KG1 (cell line): ENCODE results near the gene WDR20.
"Not testable (repeated sequence)": the region's sequence is repeated elsewhere in the genome, so short reads cannot be mapped to it uniquely, and the experiment has no call there.

Experiments used
- DNase-seq: peaks from one replicate; lab custom pipeline; 2025; lab: John Stamatoyannopoulos, UW

Gene WDR20

DNA sequence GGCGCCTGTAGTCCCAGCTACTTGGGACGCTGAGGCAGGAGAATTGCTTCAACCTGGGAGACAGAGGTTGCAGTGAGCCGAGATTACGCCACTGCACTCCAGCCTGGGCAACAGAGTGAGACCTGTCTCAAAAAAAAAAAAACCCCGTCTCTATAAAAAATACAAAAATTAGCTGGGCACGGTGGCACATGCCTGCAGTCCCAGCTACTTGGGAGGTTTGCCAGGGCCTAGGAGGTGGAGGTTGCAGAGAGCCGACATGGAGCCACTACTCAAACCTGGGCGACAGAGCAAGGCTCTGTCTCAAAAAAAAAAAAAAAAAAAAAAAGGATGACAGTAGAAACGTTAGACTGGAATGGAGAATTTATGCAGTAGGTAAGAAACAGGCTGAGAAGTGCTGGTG is 5.7 kb upstream of the WDR20 start:
- DNase-seq = not testable (repeated sequence)

GRCh38 chr14:102134719-102135118 is 5.0 kb upstream of the WDR20 start:
- not testable (repeated sequence) for DNase-seq

GRCh38 chr14:102135456-102135855 is 4.2 kb upstream of the WDR20 start:
- not testable (repeated sequence) for DNase-seq

DNA sequence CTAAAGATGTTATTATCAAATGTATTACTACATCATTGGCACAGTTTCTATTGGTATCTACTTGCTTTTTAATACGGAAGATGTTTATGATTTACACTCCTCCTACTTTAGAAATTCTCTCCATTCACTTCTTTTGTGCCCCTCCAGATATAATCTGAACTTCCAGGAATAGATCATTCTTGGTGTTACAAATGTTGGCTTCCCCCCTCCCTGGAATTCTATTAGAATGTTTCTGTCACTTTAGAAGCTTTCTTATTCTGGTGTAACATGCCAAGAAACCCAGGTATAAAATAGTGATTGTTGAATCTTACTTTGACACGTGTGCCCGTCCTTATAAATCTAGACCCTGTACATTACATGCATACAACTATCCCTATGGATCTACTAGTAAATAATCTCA is 1.2 kb upstream of the WDR20 start:
- DNase-seq = no peak

GRCh38 chr14:102138961-102139285 is 774 bp upstream of the WDR20 start:
- no peak for DNase-seq

DNA sequence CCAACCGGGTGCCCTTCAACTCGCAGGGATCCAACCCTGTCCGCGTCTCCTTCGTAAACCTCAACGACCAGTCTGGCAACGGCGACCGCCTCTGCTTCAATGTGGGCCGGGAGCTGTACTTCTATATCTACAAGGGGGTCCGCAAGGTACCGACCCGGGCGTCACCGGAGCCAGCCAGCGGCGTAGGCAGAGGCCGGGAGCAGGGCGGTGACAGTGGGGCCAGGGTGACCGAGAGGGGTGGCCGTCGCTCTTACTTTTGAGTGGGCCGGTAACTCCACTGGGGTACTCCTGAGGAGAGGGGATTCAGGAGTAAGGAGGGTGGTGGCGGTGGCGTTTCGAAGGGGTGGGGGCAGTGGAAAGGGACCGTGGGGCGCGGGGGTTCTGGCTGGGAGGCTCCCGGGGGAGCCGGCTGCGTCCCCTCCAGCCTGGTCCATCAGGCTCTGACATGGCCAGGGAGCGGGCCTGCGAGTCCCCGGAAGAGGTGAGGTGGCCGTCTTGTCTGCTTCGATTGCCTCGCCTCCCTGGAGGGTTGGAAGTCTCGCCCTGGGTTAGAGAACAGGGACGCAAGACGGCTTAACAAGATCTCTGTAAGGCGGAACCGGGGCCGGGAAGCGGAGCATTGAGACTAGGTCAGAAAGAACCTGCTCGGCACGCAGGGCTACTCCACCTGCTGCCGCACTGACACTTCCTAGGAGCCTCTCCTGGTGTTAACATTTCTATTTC is 491 bp downstream of the WDR20 start:
- no peak for DNase-seq

DNA sequence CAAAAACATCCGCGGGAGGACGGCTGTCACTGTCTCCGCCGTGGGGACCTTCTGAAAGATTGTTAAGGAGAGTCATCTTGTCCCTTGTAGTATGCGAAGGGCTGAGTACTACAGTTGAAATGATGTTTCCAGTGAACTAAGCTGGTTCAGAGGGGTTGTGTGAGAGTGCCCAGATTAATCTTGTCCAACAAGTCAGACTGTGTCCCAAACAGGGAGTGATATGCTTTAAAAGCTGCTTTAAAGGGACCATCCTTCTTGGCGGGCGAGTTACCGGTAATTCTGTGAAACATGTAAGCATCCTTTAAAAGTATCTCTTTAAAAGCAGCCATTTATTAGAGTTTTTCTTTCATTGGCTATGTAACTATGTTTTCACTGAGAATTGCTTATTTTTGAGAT is 1.1 kb downstream of the WDR20 start:
- DNase-seq = no peak

DNA sequence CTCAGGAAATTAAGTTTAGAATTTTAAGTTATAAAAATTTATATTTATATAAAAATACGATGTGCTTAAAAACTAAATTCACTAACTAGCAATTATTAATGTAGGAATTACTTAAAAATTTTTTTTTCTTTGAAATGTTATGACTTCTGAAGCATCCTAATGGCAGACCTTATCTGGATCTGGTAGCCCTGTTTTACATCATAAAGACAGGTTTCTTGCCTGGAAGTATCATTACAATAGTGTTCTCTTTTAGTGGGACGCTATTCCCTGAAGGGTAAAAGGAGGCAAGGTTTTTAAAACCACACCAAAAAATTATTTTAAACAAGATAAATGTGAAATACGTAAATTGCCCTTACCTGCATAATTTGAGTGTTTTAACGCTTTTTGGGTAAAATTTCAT is 2.1 kb downstream of the WDR20 start:
- DNase-seq = no peak

DNA sequence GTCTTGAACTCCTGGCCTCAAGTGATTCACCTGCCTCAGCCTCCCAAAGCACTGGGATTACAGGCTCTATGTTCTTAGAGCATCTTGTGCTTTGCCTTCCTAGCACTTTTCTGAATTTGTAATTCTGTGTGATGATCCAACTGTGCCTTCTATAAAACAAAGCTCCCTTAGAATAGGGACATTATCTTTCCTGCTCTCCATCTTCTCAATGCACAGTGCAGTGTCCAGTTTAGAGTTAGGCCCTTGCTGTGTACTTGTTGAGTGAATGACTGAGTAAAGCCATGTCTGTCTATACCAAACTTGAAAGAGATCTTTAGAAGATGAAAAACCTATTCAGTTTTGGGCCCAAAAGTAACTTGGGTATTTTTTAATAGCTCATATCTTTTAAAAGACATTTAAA is 5.2 kb downstream of the WDR20 start:
- no peak for DNase-seq

GRCh38 chr14:102145395-102145794 is 5.7 kb downstream of the WDR20 start:
- DNase-seq = no peak

GRCh38 chr14:102146423-102146822 is 6.7 kb downstream of the WDR20 start:
- no peak for DNase-seq

DNA sequence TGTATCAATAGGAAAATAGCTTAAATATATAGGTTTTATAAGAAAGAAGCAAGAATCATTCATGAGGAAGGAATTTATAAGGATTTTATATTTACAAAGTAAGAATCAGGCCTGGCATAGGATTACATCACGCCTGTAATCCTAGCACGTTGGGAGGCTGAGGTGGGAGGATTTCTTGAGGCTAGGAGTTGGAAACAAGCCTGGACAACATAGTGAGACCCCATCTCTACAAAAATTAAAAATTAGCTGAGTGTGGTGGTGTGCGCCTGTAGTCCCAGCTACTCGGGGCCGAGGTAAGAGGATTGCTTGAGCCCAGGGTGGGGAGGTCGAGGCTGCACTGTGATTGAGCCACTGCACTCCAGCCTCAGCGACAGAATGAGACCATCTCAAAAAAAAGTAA is 10.4 kb downstream of the WDR20 start:
- no peak for DNase-seq

- no peak for DNase-seq
Observed at GRCh38 chr14:102150744-102151143, 11.0 kb downstream of the WDR20 start.

- DNase-seq = not testable (repeated sequence)
Observed at GRCh38 chr14:102151411-102151810, 11.7 kb downstream of the WDR20 start.

- no peak for DNase-seq
Observed at GRCh38 chr14:102154121-102154520, 14.4 kb downstream of the WDR20 start.

- no peak for DNase-seq
Observed at GRCh38 chr14:102154821-102155549, 15.3 kb downstream of the WDR20 start.

DNA sequence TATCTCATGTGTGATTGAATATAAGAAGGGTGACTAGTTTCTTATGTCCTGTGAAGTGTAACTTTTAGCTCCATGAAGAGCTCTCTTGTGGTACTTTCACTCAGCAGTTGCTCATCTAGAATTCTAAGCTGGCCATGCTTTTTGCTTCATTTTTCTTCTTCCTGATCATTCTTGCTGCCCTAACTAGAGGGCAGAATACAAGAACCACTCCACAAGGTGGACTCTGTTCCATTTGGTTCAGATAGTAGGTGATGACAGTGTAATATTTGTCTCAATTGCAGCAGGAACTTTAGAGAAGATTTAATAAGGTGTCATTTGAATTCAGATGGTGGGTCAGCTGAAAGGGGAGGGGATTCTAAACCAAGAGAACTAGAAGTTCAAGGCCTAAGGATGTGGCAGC is 17.6 kb downstream of the WDR20 start:
- DNase-seq = no peak

DNA sequence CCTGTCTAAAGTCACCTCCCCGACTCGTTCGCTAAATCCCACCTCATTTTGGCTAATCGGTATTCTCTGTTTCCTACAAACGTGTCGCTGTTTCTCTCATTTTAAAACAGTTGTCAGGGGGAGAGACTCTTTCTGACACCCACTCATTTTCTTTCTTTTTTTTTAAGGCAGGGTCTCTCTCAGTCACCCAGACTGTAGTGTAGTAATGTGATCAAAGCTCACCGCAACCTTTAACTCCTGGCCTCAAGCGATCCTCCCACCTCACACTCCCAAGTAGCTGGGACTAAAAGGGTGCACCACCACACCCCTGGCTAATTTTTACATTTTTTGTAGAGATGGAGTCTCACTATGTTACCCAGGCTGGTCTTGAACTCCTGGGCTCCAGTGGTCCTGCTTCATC is 19.1 kb downstream of the WDR20 start:
- no peak for DNase-seq

DNA sequence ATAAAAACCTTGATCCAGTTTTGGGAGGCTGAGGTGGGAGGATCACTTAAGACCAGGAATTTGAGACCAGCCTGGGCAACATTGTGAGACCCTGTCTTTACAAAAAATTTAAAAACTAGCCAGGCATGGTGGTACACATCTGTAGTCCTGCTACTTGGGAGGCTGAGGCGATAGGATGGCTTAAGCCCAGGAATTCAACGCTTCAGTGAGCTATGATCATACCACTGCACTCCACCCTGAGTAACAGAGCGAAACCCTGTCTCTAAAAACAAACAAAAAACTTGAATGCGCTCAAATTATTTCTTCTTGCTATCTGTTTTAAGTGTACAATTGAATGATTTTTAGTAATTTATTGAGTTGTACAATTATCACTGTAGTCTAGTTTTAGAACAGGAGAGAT is 20.1 kb downstream of the WDR20 start:
- DNase-seq = no peak

GRCh38 chr14:102162487-102162886 is 22.8 kb downstream of the WDR20 start:
- DNase-seq = no peak

DNA sequence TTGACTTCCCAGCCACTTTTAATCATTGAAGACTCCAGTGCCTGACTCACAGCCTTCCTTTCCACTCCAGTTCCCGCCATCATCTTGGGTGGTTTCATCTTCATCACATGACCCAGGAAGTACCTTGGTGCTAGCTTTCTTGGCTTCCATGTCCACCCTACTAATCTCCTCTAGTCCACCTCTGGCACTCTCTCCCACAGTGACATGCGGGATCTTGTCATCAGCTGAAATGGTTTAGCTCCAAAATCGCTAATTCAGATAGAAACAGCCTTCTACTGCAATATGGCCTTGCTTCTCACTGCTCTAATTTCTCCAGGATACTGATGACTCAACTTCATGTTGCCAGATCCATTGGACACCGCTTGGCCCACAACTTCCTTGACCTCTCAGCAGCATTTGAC is 24.5 kb downstream of the WDR20 start:
- no peak for DNase-seq

GRCh38 chr14:102164965-102165364 is 25.3 kb downstream of the WDR20 start:
- DNase-seq = no peak

DNA sequence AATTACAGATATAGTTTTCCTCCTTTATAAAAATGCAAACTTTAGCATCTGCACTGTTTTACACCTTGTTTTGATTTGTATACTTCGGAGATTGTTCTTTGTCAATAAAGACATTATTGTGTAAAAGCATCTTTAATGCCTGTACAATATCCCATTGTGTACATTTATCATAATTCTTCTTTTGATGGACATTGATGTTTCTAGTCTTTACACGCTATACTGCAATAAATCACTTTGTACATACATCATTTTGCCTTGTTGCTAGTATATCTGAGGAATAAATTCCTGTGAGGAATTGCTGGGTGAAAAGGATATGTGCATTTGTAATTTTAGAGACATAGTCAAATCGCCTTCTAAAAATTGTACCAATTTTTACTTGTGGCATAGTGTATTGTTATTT is 30.4 kb downstream of the WDR20 start:
- no peak for DNase-seq
